Measurements from ENCODE around the gene OR2A7. TPM values are rescaled to one million over a fixed set of nuclear protein-coding genes. Genes with fewer than 3 reads are reported as not detected.
"Not testable (repeated sequence)": the region's sequence is repeated elsewhere in the genome, so short reads cannot be mapped to it uniquely, and the experiment has no call there.

OR2A7 gene
- 2.0 and 8.0 TPM in 2 replicates for total RNA-seq

GRCh38 chr7:144264692-144265091 is at the start of gene OR2A7:
Gene OR2A7, minus strand, starts transcription at chr7:144264792. Its CDS starts 5,164 bp downstream, at chr7:144259628.
- H3K4me3 ChIP-seq (ENCODE audit: low read depth, low read length); DNase-seq (ENCODE audit: low read depth): not testable (repeated sequence)

DNA sequence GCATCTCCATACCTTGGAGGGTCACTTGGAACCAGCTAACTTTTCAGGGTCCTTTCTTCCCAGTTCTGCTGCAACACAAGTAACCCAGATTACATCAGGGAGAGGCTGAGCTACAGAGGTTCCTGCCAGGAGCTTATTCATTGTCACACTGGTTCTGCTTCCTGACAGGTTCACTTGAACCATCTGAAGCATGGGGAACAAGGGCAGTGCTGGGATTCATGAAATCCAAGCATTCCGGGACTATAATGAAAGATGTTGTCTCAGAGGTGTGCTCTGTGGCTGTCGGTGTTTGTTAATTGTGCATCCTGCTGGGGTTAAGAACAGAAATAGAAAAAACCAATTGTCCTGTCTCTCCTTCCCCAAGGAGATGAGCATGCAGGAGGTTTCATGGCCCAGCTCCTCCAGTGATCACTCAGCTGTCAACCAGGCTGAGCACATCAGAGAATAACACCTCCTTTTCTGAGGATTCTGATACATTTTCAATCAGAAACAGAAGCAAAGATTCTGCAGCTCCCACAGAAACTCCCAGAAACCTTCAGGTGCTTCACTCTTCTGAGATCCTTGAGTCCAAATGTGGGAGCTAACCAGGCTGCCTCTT is 47.4 kb upstream of the OR2A7 start, which contains the start of gene OR2A1:
Gene OR2A1 (plus strand): TSS at position 548 of the 598 bp plus-strand sequence. CDS start 5,706 bp downstream, outside the sequence.
- DNase-seq (ENCODE audit: low read depth); H3K4me3 ChIP-seq (ENCODE audit: low read depth, low read length): not testable (repeated sequence)

GRCh38 chr7:144311218-144311617 is 46.6 kb upstream of the OR2A7 start:
- DNase-seq (ENCODE audit: low read depth); H3K4me3 ChIP-seq (ENCODE audit: low read depth, low read length): not testable (repeated sequence)

- DNase-seq (ENCODE audit: low read depth); H3K4me3 ChIP-seq (ENCODE audit: low read depth, low read length): not testable (repeated sequence)
These were observed 45.1 kb upstream of the OR2A7 start for GRCh38 chr7:144309702-144310101.

DNA sequence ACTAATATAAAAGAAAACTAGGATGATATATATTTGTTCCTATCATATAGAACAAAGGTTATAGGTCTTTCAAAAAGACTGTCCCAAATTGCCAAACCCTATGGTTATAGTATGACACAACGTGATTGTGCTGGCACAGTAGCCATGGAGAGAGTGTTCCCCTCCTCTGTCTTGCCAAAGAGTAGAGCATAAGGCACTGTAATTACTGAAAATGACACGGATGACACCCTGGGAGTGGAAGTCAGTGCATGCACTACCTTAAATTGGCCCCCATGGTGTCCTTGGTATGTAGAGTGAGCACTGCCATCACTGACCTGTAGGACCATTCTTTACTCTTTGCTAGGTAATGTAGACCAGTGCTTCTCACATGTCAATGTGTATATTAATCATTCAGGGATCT is 40.6 kb upstream of the OR2A7 start:
- not testable (repeated sequence) for H3K4me3 ChIP-seq (ENCODE audit: low read depth, low read length); DNase-seq (ENCODE audit: low read depth)

DNA sequence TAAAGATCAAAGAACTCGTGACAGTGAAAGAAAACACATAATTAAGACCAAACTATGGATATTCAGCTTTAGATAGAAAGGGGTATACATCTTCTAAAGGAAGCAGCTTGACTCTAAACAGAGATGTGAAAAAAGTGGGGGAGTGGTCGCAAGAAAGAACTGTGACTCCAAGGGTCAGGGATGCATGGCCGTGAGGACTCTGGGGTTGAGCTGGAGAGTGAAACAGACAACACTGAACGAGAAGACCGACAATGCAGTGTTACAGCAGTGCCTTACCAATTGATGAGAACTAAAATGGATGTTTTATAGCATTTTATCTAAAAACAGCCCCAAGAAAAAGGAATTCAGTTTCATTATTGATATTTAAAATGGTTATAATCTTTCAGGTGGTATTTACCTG is 39.0 kb upstream of the OR2A7 start:
- not testable (repeated sequence) for DNase-seq (ENCODE audit: low read depth); H3K4me3 ChIP-seq (ENCODE audit: low read depth, low read length)

DNA sequence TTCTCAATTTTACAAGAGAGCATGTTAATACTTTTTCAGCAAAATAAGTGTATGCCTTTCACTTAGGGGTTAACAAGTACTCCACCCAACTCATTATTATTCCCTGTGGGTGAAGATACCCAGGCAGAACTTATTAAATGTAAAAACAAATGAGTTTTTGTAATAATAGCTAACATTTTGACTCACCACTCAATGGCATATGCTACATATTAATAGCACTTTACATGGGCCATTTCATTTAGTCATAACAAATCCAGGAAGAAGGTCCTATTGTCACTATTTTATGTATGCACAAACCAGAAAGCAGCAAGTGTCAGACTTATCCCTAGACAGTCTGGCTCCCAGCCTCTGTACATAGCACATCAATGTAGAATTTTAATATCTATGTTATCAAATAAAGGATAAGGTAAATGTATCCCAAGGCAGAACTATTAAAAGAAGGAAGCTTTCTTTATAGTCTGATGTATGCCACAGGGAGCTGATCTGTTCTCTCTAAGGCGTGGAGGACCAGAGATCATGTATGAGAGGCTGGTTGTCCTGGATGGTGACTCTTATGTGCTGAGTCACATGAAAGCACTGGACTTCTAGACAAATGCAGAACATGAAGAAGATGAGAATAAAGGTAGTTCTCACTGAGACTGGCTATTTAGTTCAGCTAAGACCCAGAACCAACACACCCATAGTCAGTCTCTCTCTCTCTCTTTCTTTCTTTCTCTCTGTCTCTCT is 38.1 kb upstream of the OR2A7 start:
- not testable (repeated sequence) for DNase-seq (ENCODE audit: low read depth); H3K4me3 ChIP-seq (ENCODE audit: low read depth, low read length)

DNA sequence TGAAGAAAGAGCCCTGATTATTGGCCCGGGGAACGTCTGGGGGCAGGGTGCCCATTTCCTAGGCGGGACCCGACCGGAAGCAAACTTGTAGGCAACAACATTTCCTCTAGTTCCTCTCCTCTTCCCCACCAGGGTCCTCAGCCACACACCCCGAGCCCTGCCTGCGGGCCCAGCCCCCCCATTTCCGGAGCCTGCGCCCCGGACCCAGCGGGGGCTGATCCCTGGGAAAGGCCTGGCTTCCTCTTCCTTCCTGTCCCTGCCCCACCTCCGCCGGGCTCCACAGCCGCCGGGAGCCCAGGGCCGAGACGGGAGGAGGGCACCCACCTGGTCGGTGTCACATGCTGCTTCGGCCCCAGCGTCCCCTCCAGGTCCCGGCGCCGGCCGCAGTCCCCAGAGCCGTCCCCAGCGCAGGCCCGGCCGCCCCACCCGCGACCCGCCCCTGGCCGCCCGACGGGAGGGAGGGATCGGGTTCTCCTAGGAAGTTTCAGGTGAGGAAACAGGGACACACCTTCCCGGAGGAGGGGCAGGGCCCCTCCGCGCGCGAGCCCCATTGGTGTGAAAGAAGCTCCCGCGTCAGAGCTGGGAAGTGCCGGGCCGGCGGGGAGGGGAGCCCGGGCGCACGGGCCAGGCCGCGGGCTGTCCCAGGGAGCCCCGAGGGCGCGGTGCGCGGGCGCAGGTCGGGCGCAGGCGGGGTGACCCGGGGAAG is 29.4 kb upstream of the OR2A7 start:
- not testable (repeated sequence) for H3K4me3 ChIP-seq (ENCODE audit: low read depth, low read length); DNase-seq (ENCODE audit: low read depth)

GRCh38 chr7:144292384-144293161 is 28.0 kb upstream of the OR2A7 start:
- H3K4me3 ChIP-seq (ENCODE audit: low read depth, low read length), result not testable (repeated sequence)

DNA sequence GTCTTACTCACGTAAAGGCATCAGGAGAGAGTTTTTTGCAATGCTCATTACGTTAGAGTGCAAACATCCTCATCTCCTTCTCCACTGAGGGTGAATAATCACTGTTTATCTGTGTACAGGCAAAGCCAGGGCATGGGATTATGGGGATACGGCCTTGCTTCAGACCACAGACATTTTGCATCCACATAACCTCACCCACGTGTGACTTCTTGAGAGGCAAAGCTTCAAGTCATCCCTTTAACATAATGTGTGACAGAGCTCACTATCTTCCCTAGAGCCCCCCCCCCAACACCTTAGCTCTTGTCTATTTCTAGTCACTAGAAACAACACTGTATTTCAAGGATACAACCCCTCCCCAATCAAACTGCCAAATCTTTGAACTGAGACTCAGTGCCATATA is 27.0 kb upstream of the OR2A7 start:
- not testable (repeated sequence) for H3K4me3 ChIP-seq (ENCODE audit: low read depth, low read length); DNase-seq (ENCODE audit: low read depth)

More at GRCh38 chr7:144292384-144293161, 28.0 kb upstream of the OR2A7 start:
- DNase-seq (ENCODE audit: low read depth), result not testable (repeated sequence)

DNA sequence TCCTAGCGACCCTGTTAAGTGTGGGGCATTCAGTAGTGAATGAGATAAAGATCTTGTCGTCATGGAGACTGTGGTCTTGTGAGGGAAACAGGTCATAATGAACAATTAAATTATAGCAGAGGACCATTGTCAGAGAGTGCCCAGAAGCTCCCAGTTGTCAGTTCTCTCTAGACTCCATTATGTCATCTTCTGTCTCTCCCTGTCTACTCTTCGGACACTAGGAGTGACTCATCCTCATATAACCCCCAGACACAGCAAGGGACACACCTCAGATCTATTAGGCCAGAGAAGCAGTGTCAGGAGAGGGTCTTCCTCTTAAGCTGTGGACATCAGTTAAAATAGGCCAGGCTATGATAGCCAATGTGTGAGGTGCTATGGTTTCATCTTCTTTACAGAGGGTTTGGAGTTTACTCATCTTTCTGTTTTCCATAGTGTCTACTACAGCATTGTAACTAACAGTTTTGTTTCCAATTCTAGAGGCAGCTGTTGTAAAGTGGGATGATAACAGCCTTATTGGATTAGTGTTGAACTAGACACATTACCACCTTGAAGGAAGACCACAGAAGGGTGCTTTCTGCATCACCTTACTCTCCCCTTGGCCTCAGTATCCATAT is 22.7 kb upstream of the OR2A7 start:
- not testable (repeated sequence) for DNase-seq (ENCODE audit: low read depth)

GRCh38 chr7:144283716-144284115 is 19.1 kb upstream of the OR2A7 start:
- H3K4me3 ChIP-seq (ENCODE audit: low read depth, low read length), result not testable (repeated sequence)

More for the DNA sequence above, 22.7 kb upstream of the OR2A7 start:
- H3K4me3 ChIP-seq (ENCODE audit: low read depth, low read length), result not testable (repeated sequence)

DNA sequence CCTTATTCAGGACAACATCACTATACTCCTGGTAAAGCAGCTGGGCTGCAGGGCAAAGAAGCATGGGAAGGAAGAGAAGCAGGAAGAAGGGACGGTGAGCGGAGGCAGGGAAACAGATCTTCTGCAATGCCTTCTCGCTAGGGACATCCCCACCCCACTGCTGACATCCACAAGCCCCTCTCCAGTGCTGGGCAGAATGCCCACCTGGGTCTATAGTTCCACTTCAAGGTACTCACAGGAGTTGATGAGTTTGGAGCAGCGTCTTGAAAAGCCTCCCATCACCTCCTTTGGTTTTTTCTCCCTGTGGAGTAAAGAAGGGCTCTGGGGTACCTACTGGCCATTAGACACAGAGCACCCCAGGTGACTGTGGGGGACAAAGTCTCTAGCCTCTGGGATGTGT is 17.9 kb upstream of the OR2A7 start:
- not testable (repeated sequence) for H3K4me3 ChIP-seq (ENCODE audit: low read depth, low read length); DNase-seq (ENCODE audit: low read depth)

More at GRCh38 chr7:144283716-144284115, 19.1 kb upstream of the OR2A7 start:
- not testable (repeated sequence) for DNase-seq (ENCODE audit: low read depth)

GRCh38 chr7:144281981-144282380 is 17.4 kb upstream of the OR2A7 start:
- not testable (repeated sequence) for DNase-seq (ENCODE audit: low read depth); H3K4me3 ChIP-seq (ENCODE audit: low read depth, low read length)

- not testable (repeated sequence) for DNase-seq (ENCODE audit: low read depth); H3K4me3 ChIP-seq (ENCODE audit: low read depth, low read length)
These were observed 15.4 kb upstream of the OR2A7 start for GRCh38 chr7:144280010-144280409.

GRCh38 chr7:144275281-144275680 is 10.7 kb upstream of the OR2A7 start:
- not testable (repeated sequence) for H3K4me3 ChIP-seq (ENCODE audit: low read depth, low read length); DNase-seq (ENCODE audit: low read depth)

DNA sequence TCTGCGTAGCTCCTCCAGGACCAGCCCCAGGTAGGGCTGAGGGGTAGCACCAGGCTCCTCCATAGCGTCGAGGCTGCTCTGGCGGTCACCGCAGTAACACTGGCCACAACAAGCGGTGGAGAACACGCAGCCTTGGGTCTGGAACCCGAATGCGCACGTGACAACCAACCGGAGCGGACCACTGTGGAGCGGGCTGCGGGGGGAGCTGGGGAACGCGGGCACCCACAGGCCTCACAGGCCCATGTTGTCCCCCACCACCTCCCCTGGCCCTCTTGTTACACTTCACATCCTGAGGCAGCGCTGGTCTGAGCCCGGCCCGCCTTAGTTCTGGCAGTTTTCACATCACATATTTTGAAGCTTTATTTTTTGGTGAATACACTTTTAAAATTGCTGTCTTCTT is 4.6 kb upstream of the OR2A7 start, which contains the start of gene CTAGE8:
Gene CTAGE8 (minus strand): TSS at position 101 of the 400 bp plus-strand sequence. CDS start 38 bp downstream, at position 63.
- not testable (repeated sequence) for DNase-seq (ENCODE audit: low read depth); H3K4me3 ChIP-seq (ENCODE audit: low read depth, low read length)

GRCh38 chr7:144262128-144262527 is 2.5 kb downstream of the OR2A7 start:
- H3K4me3 ChIP-seq (ENCODE audit: low read depth, low read length); DNase-seq (ENCODE audit: low read depth): not testable (repeated sequence)

All from epithelial cell of proximal tubule (primary cell).